ENCODE data around the gene INTS4.

- TF ChIP-seq, protein P1, sequence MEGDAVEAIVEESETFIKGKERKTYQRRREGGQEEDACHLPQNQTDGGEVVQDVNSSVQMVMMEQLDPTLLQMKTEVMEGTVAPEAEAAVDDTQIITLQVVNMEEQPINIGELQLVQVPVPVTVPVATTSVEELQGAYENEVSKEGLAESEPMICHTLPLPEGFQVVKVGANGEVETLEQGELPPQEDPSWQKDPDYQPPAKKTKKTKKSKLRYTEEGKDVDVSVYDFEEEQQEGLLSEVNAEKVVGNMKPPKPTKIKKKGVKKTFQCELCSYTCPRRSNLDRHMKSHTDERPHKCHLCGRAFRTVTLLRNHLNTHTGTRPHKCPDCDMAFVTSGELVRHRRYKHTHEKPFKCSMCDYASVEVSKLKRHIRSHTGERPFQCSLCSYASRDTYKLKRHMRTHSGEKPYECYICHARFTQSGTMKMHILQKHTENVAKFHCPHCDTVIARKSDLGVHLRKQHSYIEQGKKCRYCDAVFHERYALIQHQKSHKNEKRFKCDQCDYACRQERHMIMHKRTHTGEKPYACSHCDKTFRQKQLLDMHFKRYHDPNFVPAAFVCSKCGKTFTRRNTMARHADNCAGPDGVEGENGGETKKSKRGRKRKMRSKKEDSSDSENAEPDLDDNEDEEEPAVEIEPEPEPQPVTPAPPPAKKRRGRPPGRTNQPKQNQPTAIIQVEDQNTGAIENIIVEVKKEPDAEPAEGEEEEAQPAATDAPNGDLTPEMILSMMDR (IDR thresholded peaks at IDR 0.05) = no peak
- TF ChIP-seq POLR2AphosphoS5 (IDR thresholded peaks at IDR 0.05) (no peak), POLR2A (IDR thresholded peaks at IDR 0.05) (no peak), EP300 (IDR thresholded peaks at IDR 0.05) (no peak)
Measured at GRCh38 chr11:77828926-77829325, 165.5 kb downstream of the INTS4 start.
